Smooth muscle cell (in vitro differentiated cells): ENCODE results near the gene EEF1AKMT3. TPM values are rescaled to one million over a fixed set of nuclear protein-coding genes. Genes with fewer than 3 reads are reported as not detected.

Source experiments
- DNase-seq: peaks from one replicate; lab custom pipeline; 2025; ENCODE audit not compliant: unreplicated experiment; lab: John Stamatoyannopoulos, UW
- H2AFZ ChIP-seq: fragments of 200-600 bp; sonication (generic); 2 replicates; pipeline ENCODE4 v1.6.0; 2016; ENCODE audit warnings: antibody characterized with exemption, low read depth, mild to moderate bottlenecking
- H3F3A ChIP-seq: fragments of 200-600 bp; sonication (generic); 2 replicates; pipeline ENCODE4 v1.6.0; 2017; ENCODE audit warnings: antibody characterized with exemption, low read depth
- H3K27ac ChIP-seq: fragments of 200-600 bp; sonication (generic); 2 replicates; pipeline ENCODE4 v1.5.1; 2016; ENCODE audit warnings: low read depth, mild to moderate bottlenecking
- H3K27me3 ChIP-seq: fragments of 200-600 bp; sonication (generic); 2 replicates; pipeline ENCODE4 v1.6.1; 2016; ENCODE audit warnings: low read depth, mild to moderate bottlenecking
- H3K36me3 ChIP-seq: fragments of 200-600 bp; sonication (generic); 2 replicates; pipeline ENCODE4 v1.5.1; 2016; ENCODE audit warnings: low read depth
- H3K4me1 ChIP-seq: fragments of 200-600 bp; sonication (generic); 2 replicates; pipeline ENCODE4 v1.5.1; 2016; ENCODE audit warnings: low read depth
- H3K4me2 ChIP-seq: fragments of 200-600 bp; sonication (generic); 2 replicates; pipeline ENCODE4 v1.6.0; 2016; ENCODE audit warnings: mild to moderate bottlenecking
- H3K4me3 ChIP-seq: fragments of 200-600 bp; sonication (generic); 2 replicates; pipeline ENCODE4 v1.5.1; 2016; ENCODE audit warnings: mild to moderate bottlenecking
- H3K79me2 ChIP-seq: fragments of 200-600 bp; sonication (generic); 2 replicates; pipeline ENCODE4 v1.6.0; 2016; ENCODE audit warnings: low read depth, mild to moderate bottlenecking
- H3K9ac ChIP-seq: fragments of 200-600 bp; sonication (generic); 2 replicates; pipeline ENCODE4 v1.6.0; 2016; ENCODE audit warnings: low read depth
- H3K9me3 ChIP-seq: fragments of 200-600 bp; sonication (generic); replicated peaks from 2 replicates; pipeline ENCODE4 v1.5.1; 2016; ENCODE audit warnings: low read depth
- H4K20me1 ChIP-seq: fragments of 200-600 bp; sonication (generic); 2 replicates; pipeline ENCODE4 v1.6.0; 2016; ENCODE audit warnings: low read depth
- CTCF ChIP-seq: fragments of 200-600 bp; sonication (generic); IDR thresholded peaks from 2 replicates; pipeline ENCODE4 v1.5.1; 2017; ENCODE audit warnings: borderline replicate concordance, mild to moderate bottlenecking, antibody characterized with exemption; ENCODE audit not compliant: insufficient read depth, poor library complexity, severe bottlenecking
- WGBS: methylation state at CpG from one replicate; pipeline ENCODE4 v1.1.7; 2016; ENCODE audit warnings: low lambda C conversion rate; 5-methylcytosine and 5-hydroxymethylcytosine counted together
- polyA plus RNA-seq: library from polyadenylated mRNA; unstranded; fragments of >200 nt; fragmentation: Nextera tagmentation; extraction: Ambion mirVana; gene quantifications from 2 replicates; pipeline ENCODE4 v1.2.1, GENCODE V29; 2016
- total RNA-seq: library from RNA; depleted of rRNA; stranded (reverse); fragments of >200 nt; gene quantifications from 2 replicates; pipeline ENCODE4 v1.2.3, GENCODE V29; 2014

Gene EEF1AKMT3
- total and polyA plus RNA-seq, 2 experiments from 2014 or later = 8.0 to 9.0 TPM

- DNase-seq = no peak
Observed at GRCh38 chr12:57810450-57810849, 38.0 kb downstream of the EEF1AKMT3 start.

GRCh38 chr12:57811028-57811755 is 38.8 kb downstream of the EEF1AKMT3 start:
- Histone ChIP-seq H2AFZ (no peak overlapping the region), H3F3A (no peaks in the 10 kb centered on the region), H3K79me2 (no peaks in the 10 kb centered on the region), H3K27me3 (no peaks in the 10 kb centered on the region), H3K4me3 (no peak overlapping the region), H3K9me3 (no peaks in the 10 kb centered on the region), H4K20me1 (no peaks in the 10 kb centered on the region), H3K4me2 (no peak overlapping the region), H3K36me3 (no peaks in the 10 kb centered on the region), H3K9ac (no peak overlapping the region), H3K27ac (no peak overlapping the region), H3K4me1 (no peaks in the 10 kb centered on the region)
- DNase-seq = no peak
- no peak for TF ChIP-seq CTCF
- WGBS = 94% methylated on average over 10 of the region's 10 CpGs

More at GRCh38 chr12:57810450-57810849, 38.0 kb downstream of the EEF1AKMT3 start:
- Histone ChIP-seq H3K9me3 (no peaks in the 10 kb centered on the region), H3K4me1 (no peaks in the 10 kb centered on the region), H3K27ac (no peak overlapping the region), H3K36me3 (no peaks in the 10 kb centered on the region), H4K20me1 (no peaks in the 10 kb centered on the region), H3K4me2 (no peak overlapping the region), H3K79me2 (no peaks in the 10 kb centered on the region), H3F3A (no peaks in the 10 kb centered on the region), H2AFZ (no peak overlapping the region), H3K27me3 (no peaks in the 10 kb centered on the region), H3K4me3 (no peak overlapping the region), H3K9ac (no peak overlapping the region)
- no peak for TF ChIP-seq CTCF
- 95% methylated on average over 5 of the region's 5 CpGs for WGBS

GRCh38 chr12:57813111-57813970 is 40.9 kb downstream of the EEF1AKMT3 start:
- H3K36me3 ChIP-seq = no peaks in the 10 kb centered on the region
- WGBS = 91% methylated on average over 14 of the region's 14 CpGs

More at GRCh38 chr12:57813111-57813970, 40.9 kb downstream of the EEF1AKMT3 start:
- Histone ChIP-seq H4K20me1 (no peaks in the 10 kb centered on the region), H3K27ac (no peak overlapping the region), H3K9me3 (no peaks in the 10 kb centered on the region), H3K27me3 (no peaks in the 10 kb centered on the region), H3K4me1 (no peaks in the 10 kb centered on the region), H3K4me3 (no peak overlapping the region), H3F3A (peaks cover 2% of the 10 kb centered on the region), H3K4me2 (no peak overlapping the region), H3K79me2 (no peaks in the 10 kb centered on the region), H3K9ac (no peak overlapping the region), H2AFZ (no peak overlapping the region)
- no peak for TF ChIP-seq CTCF
- DNase-seq = no peak
